Left cardiac atrium (tissue), 4 donors: Measurements from ENCODE around the gene FCRLA. TPM values are rescaled to one million over a fixed set of nuclear protein-coding genes. Genes with fewer than 3 reads are reported as not detected.

Experiments
- ATAC-seq, 2 donors: fragments of 200-7000 bp; cut with Tn5 transposase; one replicate each; pipeline ENCODE4 v1.9.1; 2020; ENCODE audit warnings: mild to moderate bottlenecking in 2 of 2, moderate library complexity in 2 of 2
- DNase-seq: peaks from one replicate; pipeline ENCODE4 v3.0.0-alpha.2; 2020
- intact Hi-C, 2 donors: fragments of 100-400 bp; cut with DNase I; formaldehyde crosslinking; loops; one replicate each; pipeline versions ENCODE4 v1.14.1 to v1.15.1; 2022 to 2023
- total RNA-seq, 2 donors: library from RNA; stranded (reverse); fragmentation: NEBNext Ultra II Directional; extraction: Animal tissue kit (Norgen Biotek cat#: 25700); gene quantifications; one replicate each; pipeline ENCODE4 v1.2.1, GENCODE V29; 2021
- donor health status: DM: no; HTN: yes; CAD: no.
- donor health status: DM: no; HTN: yes; CAD: no; lungs with severe emphysema.
- donor health status: DM: yes; HTN: yes; CAD: no.
- donor health status: Dilated cardiomyopathy.

The FCRLA gene
- total RNA-seq, 2 donors from 2014 or later = 0.12 TPM; not detected in 1

DNA sequence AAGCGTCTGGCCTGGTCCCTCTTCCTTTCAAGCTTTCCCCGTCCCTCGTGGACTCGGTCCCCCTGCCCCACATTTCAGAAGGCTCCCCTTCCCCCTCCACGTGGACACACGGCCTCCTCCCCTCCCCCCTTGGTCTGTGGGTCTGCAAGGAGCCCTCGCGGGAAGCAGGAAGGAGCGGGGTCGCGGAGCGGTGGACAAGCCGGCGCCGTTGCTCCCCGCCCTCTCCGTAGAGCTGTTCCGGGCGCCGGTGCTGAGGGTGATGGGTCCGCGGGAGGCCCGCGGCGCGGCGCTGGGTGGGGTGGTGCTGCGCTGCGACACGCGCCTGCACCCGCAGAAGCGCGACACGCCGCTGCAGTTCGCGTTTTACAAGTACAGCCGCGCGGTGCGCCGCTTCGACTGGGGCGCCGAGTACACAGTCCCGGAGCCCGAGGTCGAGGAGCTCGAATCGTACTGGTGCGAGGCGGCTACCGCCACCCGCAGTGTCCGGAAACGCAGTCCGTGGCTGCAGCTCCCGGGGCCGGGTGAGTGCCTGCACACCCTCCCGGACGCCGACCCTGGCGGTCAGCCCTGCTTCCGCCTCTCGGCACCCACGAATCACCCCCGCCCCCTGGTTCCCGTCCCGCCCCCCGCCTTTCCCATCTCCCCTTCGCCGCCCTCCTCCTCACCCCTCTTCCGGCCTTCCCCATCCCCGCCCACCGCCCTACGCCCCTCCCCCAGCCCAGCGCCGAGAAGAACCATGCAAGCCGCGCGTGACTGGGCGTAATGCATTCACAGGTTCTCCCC is 19.6 kb downstream of the FCRLA start:
- ATAC-seq (peak; percentile 93 to 95), DNase-seq (peak; percentile 87)
- intact Hi-C loops = no loop called here

DNA sequence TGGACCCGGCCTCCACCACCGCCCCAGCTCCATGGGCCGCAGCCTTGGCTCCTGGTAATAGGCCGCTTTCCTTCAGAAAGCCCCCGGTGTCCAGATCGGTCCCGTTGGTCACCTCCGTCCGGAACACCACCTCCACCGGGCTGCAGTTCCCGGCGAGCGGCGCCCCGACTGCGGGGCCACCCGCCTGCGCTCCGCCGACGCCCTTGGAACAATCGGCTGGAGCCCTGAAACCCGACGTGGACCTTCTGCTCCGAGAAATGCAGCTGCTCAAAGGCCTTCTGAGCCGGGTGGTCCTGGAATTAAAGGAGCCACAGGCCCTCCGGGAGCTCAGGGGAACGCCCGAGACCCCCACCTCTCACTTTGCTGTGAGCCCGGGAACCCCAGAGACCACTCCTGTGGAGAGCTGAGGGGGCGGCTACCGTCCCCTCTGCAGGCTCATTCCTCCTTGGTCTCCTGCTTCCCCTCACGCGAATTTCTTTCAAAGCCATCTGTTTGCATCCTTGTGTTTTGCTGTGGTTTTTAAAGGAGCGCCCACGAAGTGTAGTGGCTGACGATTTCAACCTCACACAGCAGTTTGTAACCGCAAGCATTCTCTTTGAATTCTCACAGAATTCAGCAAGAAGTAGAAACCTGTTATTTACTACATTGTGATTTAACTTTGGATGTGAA is 20.4 kb downstream of the FCRLA start:
- intact Hi-C loops = no loop called here
- peak in 1 of 2 donors; percentile 3 for ATAC-seq

DNA sequence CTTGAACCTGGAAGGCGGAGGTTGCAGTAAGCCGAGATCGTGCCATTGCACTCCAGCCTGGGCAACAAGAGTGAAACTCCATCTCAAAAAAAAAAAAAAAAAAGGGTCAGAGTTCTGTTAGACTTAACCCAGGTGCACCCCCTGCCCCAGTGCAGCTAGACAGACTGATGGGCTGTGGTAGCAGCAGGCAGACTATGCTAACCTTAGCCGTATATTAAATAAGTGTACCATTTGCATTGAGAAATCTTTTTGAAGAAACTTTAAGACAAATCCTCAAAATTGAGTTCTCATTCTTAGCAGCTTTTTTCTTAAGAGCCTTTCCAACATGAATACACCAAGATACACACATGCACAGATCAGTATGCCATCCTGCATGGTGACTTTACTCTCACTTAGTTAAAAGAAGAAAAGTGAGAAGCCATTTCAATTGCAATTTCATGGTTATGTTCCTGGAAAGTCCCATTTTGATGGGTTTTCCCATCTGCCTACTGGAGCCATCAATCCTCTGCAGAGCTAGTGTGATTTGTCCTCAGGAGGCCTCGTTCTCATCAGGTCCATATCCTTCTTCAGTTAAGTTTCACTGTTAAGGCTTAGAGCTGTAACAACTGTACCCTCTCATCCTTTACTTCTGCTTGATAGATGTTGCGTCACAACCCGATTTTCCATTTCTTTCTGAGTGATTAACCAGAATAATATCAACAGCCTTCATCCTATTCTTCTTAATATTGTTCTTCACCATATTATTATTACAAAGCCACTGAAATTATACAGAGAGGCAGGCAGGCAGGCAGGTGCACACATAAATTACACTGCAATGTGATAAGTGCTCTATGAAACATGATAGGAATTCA is 21.6 kb downstream of the FCRLA start:
- intact Hi-C loops = no loop called here
- DNase-seq (no peak), ATAC-seq (no peak)

More for the DNA sequence above, 20.4 kb downstream of the FCRLA start:
- no peak for DNase-seq

DNA sequence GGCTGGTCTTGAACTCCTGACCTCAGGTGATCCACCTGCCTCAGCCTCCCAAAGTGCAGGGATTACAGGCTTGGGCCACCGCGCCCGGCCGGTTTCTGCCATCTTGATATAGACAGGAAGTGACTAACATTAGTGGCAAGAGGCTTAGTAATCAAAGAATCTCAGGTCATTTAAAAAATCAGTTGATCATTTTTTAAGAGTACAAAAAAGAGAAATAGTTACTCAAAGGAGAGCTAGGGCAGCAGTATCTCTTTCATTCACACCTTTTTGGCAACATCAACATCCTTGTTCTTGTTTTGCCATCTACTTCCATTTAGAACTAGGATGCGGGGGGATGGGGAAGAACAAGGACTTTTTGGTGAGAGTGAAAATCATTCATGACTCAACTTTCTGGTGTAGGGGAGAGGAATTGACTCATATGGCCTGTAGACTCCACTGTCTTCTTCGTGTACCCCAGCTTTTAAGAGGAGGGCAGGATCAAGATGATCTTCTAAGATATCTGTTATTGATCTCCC is 23.1 kb downstream of the FCRLA start:
- ATAC-seq = no peak
- DNase-seq = no peak
- intact Hi-C loops = no loop called here

DNA sequence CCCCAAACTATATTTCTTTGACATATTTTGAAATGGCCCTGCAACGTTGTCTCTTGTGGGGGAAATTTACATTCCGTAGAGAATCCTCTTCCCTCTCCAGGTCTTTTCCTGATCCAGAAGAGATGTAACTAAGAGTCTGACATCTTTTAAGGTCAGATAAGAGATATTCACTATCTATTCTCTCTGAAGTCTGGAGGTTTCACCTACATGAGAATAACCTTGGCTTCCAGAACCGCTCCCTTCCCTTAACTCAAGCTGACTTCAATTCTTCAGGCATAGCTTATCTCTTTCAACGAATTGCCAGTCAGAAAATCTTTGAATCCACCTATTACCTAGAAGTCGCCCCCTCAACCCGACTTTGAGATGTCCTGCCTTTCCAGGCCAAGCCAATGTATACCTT is 24.2 kb downstream of the FCRLA start:
- intact Hi-C loops = no loop called here
- DNase-seq (no peak), ATAC-seq (no peak)

DNA sequence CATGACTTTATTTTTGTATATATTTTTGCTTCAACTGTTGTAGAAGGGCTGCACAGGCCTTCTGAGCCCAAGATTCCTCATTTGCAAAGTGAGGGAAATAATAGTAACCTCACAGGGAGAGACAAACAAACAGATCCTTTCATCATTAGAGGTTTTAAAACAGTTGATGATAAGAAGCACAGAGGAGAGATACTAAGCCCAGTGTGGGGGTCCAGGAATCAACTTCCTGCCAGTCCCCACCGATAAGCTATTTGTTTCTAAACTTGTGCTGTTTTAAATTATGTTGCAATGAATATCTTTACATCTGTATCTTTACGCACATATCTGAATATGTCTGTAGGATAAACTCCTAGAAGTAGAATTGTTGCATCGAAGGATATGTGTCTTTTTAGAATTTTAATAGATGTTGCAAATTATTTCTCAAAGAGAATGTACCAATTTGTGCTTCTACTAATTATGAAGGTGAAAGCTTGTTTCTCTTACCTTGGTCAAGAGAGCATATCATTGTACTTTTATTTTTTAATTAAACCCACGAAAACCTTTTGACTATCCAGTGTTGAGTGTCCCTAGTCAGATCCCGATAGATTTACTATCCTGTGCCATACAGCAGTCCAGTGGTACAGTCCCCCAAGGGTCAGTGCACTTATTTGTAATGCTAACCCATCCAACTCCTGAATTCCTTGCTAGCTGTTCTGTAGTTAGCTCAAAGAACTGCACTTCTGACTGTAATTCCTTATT is 25.1 kb downstream of the FCRLA start:
- ATAC-seq = no peak
- no peak for DNase-seq
- intact Hi-C loops = no loop called here

DNA sequence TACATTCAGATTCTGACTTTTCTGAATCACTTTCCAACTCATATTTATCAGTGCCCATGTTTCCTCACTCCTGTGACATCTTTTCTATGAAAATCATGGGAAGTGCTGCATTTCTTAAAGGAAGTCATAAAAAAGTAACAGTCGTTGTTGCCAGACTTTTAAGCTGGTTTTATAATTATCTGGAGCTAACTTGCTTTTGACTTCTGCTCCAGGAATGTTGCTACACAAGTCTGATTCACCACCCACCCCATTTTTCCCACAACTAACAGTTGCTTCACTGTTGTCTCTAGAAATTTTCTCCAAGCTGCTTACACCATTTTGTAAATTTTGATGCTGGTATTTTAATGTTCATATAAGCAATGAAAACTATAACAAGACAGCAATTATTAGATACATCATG is 26.5 kb downstream of the FCRLA start:
- intact Hi-C loops = no loop called here
- ATAC-seq (peak; percentile 44 to 67), DNase-seq (no peak)

DNA sequence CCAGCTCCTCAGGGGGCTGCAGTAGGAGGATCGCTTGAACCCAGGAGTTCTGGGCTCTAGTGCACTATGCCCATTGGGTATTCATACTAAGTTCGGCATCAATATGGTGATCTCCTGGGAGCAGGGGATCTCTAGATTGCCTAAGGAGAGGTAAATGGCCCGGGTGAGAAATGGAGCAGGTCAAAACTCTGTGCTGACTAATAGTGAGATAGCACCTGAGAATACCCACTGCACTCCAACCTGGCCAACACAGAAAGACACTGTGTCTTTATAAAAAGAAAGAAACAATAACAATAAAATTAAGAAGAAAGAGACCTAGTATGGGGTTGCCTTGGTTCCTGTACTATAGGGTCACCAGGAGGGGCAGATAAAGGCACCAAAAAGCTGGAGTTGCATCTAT is 28.8 kb downstream of the FCRLA start:
- no peak for ATAC-seq
- DNase-seq = no peak
- intact Hi-C loops = no loop called here

DNA sequence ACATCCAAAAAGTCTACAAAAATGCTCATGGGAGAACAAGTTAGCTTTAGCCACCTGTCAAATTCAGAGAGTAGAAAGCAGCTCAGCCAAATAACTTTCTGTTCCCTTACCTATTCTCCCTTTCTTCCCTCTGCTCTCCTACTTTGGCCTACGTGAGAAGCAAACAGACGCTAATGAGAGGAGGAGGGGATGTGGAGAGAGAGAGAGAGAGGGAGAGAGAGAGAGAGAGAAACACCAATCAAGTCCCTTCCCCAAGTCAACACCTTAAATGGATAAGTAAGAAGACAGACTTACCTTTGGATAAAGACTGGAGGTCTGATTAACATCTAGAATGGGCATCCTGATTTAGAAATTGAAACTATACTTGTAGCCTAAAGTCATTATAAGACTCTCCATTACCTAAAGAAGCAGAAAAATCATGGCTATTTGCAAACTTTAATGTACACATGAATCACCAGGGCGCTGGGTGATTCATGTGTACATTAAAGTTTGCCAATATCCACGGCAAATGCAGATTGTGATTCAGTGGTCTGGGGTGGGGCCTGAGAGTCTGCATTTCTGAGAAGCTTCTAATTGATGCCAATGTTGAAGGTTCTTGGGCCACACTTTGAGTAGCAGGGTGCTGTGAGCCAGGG is 29.4 kb downstream of the FCRLA start:
- intact Hi-C loops = no loop called here
- no peak for ATAC-seq
- no peak for DNase-seq

DNA sequence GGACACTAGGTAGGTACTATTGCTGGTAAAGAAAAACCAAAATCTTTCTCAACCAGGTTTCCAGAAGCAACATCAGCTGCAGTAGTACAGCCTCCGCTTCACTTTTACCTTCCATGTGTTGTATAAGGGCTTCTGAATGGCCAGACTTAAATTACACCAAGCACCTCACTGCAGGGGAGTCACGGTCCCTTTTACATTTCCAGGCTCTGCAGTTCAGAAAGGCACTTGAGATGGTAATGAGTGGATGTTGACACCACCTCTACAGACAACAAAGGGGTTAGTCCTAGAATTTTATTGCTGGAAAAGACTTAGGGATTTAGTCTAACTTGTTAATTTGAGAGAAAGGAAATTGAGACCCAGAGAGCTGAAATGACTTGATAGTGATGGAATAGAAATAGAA is 30.6 kb downstream of the FCRLA start:
- ATAC-seq = no peak
- intact Hi-C loops = no loop called here
- no peak for DNase-seq

DNA sequence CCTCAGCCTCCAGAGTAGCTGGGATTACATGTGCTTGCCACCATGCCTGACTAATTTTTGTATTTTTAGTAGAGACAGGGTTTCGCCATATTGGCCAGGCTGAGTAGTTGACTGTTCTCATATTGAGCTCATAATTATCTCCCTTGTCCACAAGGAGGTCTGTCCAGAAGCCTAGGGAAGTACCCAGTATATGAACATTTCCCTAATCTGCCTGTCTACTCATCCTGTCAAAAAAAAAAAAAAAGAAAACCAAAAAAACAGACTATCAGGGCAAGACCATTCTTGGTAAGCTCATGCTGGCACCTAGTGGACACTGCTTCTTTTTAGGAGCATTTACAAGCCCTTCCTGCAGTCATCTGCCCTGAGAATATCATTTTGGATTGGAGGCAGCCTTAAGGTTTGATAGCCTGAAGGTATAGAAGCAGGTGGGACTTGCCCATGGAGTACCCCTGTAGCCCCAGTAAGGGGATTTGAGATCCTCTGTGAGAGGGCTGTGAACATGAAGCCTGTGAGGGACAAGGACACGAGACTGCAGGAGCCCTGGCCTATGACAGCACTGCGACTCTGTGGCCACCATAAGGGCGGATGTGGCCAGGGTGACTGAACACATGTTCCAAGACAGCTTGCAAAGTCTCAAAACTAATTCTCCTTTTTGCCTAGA is 31.7 kb downstream of the FCRLA start:
- ATAC-seq (peak; percentile 82), DNase-seq (peak; percentile 47)
- intact Hi-C loops = no loop called here

DNA sequence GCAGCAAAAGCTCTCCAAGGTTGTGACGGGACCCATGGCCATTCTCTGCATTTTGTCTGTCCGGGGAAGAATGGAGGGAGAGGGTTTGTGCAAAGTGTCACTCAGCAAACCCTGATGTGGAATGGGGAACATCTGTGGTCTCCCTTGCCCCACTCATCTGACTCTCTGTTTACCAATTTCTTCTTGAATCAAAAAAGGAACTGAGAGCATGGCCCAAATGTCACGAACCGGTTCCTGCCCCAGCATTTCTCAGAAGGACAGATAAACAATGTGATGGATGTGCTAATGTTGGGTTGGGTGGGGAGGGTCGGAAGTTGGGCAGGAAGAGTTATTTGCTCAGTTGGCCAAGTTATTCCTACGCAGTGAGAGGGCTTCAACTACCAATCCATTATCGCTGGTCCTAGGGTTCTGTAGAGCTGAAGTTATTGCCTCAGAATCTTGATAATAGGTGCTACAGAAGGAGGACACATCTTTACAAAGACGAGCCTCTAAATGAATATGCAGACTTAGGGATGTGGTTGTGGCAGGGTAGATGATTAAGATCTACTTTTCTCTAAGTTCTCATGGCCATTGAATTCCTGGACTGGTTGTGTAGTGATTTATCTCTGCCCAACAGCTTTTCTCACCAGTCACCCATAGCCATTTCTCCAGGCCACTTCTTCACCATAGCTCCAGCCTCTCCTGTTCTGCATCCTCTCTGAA is 33.0 kb downstream of the FCRLA start:
- peak; percentile 23 for DNase-seq
- ATAC-seq = peak; percentile 38 to 39

DNA sequence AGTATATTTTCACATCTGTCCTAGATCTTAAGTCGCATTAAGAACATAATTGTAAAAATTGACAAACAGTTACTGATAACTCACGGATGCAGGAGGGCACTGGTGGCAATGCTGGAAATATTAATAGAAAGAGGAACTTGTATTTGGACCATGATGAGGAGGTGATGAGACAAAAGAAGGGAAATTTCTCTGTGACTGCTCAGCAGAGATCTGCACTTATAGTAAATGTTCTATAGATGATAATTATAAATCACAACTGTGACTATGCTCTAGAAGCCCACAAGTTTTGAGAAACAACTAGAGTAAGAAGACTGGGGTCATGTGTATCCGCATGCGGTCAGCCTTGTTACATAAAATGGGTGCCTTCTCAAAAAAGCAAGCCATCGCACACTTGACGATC is 33.9 kb downstream of the FCRLA start:
- ATAC-seq (no peak), DNase-seq (no peak)
- intact Hi-C loops = loop anchor here in 1 of 2 donors (5.0 to 10.0 kb wide), 3 partner anchors 94 to 256 kb away; no protein-coding TSS in a partner anchor

More for the DNA sequence above, 33.0 kb downstream of the FCRLA start:
- intact Hi-C loops = loop anchor here in 1 of 2 donors (5.0 to 10.0 kb wide), 3 partner anchors 93 to 255 kb away; no protein-coding TSS in a partner anchor

DNA sequence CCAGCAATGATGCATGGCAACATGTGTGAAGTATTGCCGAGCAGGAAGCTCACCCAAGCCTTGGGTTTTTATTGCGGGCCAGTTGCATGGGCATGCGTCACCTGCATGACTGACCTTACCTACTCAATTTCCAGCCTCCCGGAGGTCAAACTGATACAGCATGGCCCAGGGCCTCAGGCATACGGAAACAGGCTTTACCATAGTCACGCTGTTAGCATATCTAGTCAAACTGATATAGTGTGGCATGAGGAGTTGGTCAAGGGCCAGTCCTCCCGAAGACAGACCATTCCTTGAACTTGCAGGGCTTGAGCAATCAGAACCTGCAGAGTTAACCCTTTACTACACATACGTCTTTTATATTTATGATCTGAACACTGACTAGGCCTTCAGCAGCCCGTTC is 36.2 kb downstream of the FCRLA start:
- DNase-seq = no peak
- ATAC-seq = no peak
- intact Hi-C loops = loop anchor here in 1 of 2 donors (5.0 to 10.0 kb wide), 3 partner anchors 96 to 258 kb away; no protein-coding TSS in a partner anchor

DNA sequence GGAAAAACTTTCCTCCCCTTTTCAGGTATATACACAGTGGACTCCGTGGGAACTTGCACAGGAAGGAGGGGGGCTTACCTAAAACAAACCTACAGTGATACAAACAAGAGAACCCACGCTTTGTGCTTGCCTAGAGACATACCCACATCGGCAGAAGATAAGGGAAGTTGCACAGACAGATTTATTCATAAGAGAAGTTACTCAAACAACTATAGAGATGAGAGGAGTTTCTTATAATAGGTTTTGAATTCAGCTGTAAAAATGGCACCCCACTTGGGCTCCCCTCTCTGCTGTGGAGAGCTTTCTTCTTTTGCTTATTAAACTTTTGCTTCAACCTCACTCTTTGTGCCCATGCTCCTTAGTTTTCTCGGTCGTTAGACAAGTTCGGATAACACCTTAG is 40.8 kb downstream of the FCRLA start:
- intact Hi-C loops = loop anchor here in 1 of 2 donors (10.0 kb wide), 2 partner anchors 183 to 263 kb away; no protein-coding TSS in a partner anchor
- ATAC-seq = no peak
- DNase-seq = no peak

DNA sequence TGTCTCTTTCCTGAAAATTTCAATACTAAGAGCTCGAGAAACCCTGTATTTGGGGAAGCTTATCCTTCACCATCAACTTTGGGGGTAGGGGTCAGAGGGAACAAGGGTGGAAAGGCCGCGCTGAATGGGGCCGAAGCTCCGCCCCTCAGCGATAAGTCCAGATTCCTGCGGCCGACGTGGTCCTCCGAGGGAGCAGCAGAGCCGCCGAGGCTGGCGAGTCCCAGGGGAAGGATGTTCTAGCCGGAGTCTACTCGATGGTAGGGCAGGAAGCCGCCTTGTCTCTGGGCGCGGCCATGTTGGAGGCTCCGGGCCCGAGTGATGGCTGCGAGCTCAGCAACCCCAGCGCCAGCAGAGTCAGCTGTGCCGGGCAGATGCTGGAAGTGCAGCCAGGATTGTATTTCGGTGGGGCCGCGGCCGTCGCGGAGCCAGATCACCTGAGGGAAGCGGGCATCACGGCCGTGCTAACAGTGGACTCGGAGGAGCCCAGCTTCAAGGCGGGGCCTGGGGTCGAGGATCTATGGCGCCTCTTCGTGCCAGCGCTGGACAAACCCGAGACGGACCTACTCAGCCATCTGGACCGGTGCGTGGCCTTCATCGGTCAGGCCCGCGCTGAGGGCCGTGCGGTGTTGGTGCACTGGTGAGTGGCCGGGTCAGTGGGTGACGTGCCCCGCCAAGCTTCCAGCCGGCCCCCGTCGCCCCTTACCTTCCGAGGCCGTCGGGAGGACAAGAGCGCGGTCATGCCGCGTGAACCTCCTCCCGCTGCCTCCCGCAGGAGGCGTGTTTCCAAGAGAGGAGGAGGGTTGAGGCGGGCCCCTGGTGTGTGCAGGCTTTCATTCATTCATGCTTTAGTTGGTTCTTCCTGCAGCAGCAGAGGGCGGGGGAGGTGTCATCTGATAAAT is 42.7 kb downstream of the FCRLA start, which contains the start of gene DUSP12:
TSS of gene DUSP12 (plus strand) at position 278 of the 899 bp plus-strand sequence. CDS start at position 294, 16 bp downstream.
- ATAC-seq = peak; percentile 99
- peak; percentile 96 for DNase-seq
- intact Hi-C loops = loop anchor here in 1 of 2 donors (10.0 kb wide), 2 partner anchors 185 to 265 kb away; no protein-coding TSS in a partner anchor
